Stimulated activated naive B cell treated with anti-CD40 and anti-IgM and Interleukin-4, amounts not matched to agents 10 μg/mL and 1 μg/mL and 100 μg/mL, for 72 hours (primary cell): ENCODE data around the gene FCRL6.

Source experiments
- ATAC-seq, 2 donors: fragments of 150-1000 bp; cut with Tn5 transposase; replicated peaks; 2 replicates each; pipeline ENCODE4 v1.10.0; 2021; ENCODE audit warnings: moderate library complexity in 1 of 2
- DNase-seq: peaks from one replicate; pipeline ENCODE4 v3.0.0; 2021
- H3K27ac Mint-ChIP-seq: one replicate; pipeline ENCODE4 v1.8.0; 2022; ENCODE audit warnings: mild to moderate bottlenecking, mixed read lengths
- H3K27me3 Mint-ChIP-seq, 2 donors: one replicate each; pipeline ENCODE4 v1.8.0; 2022; ENCODE audit warnings: mixed read lengths in 2 of 2
- H3K36me3 Mint-ChIP-seq, 2 donors: one replicate each; pipeline ENCODE4 v1.8.0; 2022; ENCODE audit warnings: mixed read lengths in 2 of 2, mild to moderate bottlenecking in 1 of 2
- H3K4me1 Mint-ChIP-seq, 2 donors: one replicate each; pipeline ENCODE4 v1.8.0; 2022; ENCODE audit warnings: mixed read lengths in 2 of 2, mild to moderate bottlenecking in 1 of 2
- H3K4me3 Mint-ChIP-seq, 2 donors: one replicate each; pipeline ENCODE4 v1.8.0; 2022; ENCODE audit warnings: mild to moderate bottlenecking in 2 of 2, mixed read lengths in 2 of 2, moderate library complexity in 1 of 2
- H3K9me3 Mint-ChIP-seq, 2 donors: one replicate each; pipeline ENCODE4 v1.8.0; 2022; ENCODE audit warnings: mixed read lengths in 2 of 2, mild to moderate bottlenecking in 1 of 2

Gene FCRL6

DNA sequence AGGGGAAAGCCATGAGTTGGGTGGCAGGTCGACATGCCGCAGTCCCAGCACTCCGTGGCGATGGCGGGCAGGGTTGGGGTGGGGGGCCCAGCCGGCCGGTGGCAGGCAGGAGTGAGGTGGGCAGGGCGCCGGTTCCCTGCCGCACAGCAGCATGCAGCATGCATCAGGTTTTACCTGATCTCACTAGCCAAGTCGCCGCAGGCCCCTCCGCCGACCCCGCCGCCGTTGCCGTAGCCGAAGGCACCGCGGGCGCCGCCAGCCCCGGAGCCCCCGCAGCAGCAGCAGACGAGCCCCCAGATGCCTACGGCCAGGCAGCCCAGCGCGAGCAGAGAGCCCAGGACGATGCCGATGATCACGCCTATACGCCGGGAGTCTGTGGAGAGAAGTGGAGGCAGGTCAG is 53.5 kb downstream of the FCRL6 start:
- no peaks in the 10 kb centered on the region for H3K9me3 Mint-ChIP-seq
- peaks cover 14 to 19% of the 10 kb centered on the region in 2 donors for H3K27me3 Mint-ChIP-seq
- ATAC-seq (no peak), DNase-seq (no peak)
- no peak overlapping the region for H3K4me3 Mint-ChIP-seq
- no peaks in the 10 kb centered on the region for H3K36me3 Mint-ChIP-seq
- no peak overlapping the region for H3K27ac Mint-ChIP-seq
- peaks cover 9 to 13% of the 10 kb centered on the region in 2 donors for H3K4me1 Mint-ChIP-seq

DNA sequence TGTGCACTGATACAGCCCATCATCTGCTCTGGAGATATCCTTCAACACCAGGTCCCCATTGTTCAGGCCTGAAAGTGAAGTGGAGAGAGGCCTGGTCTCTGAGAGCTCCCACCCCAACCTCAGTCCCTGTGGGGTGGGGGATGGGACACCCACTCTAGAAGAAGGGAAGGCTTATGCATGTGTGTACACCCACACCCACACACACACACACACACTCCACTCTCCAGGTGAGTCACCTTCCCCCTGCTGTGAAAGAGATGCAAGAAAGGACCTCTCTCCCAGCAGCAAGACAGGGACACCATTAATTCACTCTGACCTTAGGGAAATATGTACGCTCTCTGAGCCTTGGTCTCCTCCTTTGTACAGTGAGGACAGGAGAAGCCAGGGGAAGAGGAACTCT is 54.4 kb downstream of the FCRL6 start:
- H3K27ac Mint-ChIP-seq: no peak overlapping the region
- no peak overlapping the region for H3K4me3 Mint-ChIP-seq
- H3K27me3 Mint-ChIP-seq: peaks cover 12 to 18% of the 10 kb centered on the region in 2 donors
- peaks cover 9 to 13% of the 10 kb centered on the region in 2 donors for H3K4me1 Mint-ChIP-seq
- ATAC-seq (no peak), DNase-seq (no peak)
- H3K9me3 Mint-ChIP-seq: no peaks in the 10 kb centered on the region
- H3K36me3 Mint-ChIP-seq: peaks cover 0 to 1% of the 10 kb centered on the region in 2 donors

DNA sequence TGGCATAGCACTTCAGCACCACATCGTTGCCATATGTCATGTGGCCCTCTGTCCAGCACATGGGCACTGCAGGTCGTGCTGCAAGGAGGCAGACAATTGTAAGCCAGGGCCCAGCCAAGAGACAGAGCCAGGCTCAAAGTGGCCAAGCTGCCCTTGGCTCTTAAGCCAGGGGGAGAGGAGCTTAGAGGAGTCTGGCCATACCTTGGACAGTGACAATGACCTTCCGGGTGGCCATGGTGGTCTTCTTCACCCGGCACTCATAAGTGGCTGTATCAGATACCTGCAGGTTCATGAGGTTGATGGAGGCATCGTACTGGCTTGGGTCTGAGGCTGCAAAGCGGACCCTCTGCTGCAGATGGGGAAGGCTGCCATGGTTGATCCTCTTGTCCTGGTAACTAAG is 55.7 kb downstream of the FCRL6 start:
- no peak overlapping the region for H3K27ac Mint-ChIP-seq
- peaks cover 19 to 22% of the 10 kb centered on the region in 2 donors for H3K27me3 Mint-ChIP-seq
- ATAC-seq: no peak
- no peak overlapping the region for H3K4me3 Mint-ChIP-seq
- peaks cover 9 to 13% of the 10 kb centered on the region in 2 donors for H3K4me1 Mint-ChIP-seq
- peaks cover 0 to 1% of the 10 kb centered on the region in 2 donors for H3K36me3 Mint-ChIP-seq
- no peak for DNase-seq
- no peaks in the 10 kb centered on the region for H3K9me3 Mint-ChIP-seq

DNA sequence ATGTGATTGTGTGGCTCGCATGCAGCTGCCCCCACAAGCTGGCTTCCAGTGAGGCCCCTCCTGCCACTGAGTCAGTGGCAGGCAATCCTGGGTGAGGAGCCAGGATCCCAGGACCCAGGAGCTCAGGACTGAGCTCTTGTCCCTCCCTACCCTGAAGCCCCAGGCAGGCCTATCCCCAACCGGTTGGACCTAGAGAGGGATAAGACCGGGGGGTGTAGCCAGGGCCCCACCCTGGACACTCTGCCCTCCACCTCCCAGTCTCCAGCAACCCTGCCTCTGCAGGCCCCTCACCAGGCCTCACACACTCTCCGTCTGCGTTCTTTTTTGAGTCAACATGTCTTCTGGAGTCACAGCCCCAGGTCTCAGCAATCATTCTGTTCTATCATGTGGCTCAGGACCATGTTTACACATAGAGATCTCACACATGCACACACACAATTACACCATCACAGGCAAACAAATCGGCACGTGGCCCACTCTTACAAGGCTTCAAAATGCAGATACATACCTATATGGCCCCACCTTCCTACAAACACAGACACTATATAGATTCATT is 57.7 kb downstream of the FCRL6 start:
- Mint-ChIP-seq H3K4me3 (no peak overlapping the region), H3K36me3 (peaks cover 0 to 1% of the 10 kb centered on the region in 2 donors), H3K4me1 (peaks cover 5 to 6% of the 10 kb centered on the region in 2 donors), H3K27me3 (peaks cover 21 to 24% of the 10 kb centered on the region in 2 donors), H3K27ac (no peak overlapping the region), H3K9me3 (no peaks in the 10 kb centered on the region)
- ATAC-seq (no peak), DNase-seq (no peak)

DNA sequence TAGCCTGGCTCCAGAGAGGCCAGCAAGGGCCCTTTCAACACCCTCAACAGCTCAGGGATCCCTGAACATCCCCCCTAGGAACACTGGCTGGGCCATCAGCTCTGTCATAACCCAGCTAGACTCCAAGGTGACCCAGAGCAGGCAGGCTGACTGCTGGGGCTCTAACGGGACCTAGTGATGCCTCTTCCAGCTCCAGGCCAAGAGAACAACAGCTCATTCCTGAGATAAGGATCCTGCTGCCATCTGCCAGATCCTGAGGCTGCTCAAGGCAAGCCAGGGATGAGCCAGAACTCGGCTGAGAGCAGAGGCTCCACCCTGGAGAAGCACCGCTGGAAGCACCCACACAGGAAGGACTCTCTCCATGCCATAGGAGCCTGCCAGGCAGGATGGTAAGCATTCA is 58.3 kb downstream of the FCRL6 start:
- Mint-ChIP-seq H3K4me1 (peaks cover under 1 to 2% of the 10 kb centered on the region in 2 donors), H3K4me3 (no peak overlapping the region), H3K27ac (no peak overlapping the region), H3K9me3 (no peaks in the 10 kb centered on the region), H3K27me3 (peaks cover 16 to 18% of the 10 kb centered on the region in 2 donors), H3K36me3 (peaks cover 0 to 1% of the 10 kb centered on the region in 2 donors)
- no peak for ATAC-seq
- DNase-seq: no peak

DNA sequence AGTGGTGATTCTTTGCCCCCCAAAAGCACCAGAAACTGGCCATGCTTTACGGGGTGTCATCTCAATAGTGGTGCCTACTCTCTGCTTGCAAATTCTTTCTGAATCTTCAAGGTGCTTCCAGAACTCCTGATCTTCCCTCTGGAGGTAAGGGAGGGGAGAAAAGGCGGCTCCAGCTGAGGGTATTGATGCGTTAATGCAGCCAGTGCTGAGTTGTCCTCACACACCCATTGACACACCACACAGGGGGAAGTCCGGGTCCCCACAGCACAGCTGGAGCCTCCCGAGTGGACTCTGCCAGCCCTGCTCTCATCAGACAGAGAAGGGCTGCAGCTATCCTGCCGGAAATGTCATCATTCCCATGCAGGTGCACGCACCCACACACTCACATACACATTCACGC is 59.1 kb downstream of the FCRL6 start:
- no peak for ATAC-seq

DNA sequence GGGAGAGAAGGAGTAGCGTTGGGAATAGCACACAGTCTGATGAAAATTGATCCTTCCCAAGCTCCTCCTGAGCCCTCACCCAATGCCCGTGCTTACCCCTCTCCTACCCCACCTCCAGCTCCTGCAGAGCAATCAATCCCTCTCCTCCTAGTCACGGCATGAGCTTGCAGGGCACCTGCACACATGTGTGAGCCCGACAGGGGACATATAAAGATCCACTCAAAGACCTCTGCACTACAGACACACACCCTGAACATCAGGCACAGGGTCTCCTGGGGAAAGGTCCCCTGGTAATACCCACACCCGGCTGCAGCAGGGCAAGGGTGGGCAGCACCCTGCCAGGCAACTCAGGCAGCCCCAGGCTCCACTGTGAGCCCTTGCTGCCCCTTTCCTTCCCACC is 59.9 kb downstream of the FCRL6 start:
- ATAC-seq: no peak
- H3K36me3 Mint-ChIP-seq: peaks cover 0 to 1% of the 10 kb centered on the region in 2 donors
- no peaks in the 10 kb centered on the region for H3K9me3 Mint-ChIP-seq
- H3K27ac Mint-ChIP-seq: no peak overlapping the region
- H3K27me3 Mint-ChIP-seq: peaks cover 15% of the 10 kb centered on the region in 2 donors
- H3K4me1 Mint-ChIP-seq: peaks cover 0 to 2% of the 10 kb centered on the region in 2 donors
- H3K4me3 Mint-ChIP-seq: no peak overlapping the region
- no peak for DNase-seq

More for the DNA sequence above, 59.1 kb downstream of the FCRL6 start:
- Mint-ChIP-seq H3K4me3 (no peak overlapping the region), H3K9me3 (no peaks in the 10 kb centered on the region), H3K27ac (no peak overlapping the region), H3K27me3 (peaks cover 15 to 19% of the 10 kb centered on the region in 2 donors), H3K36me3 (peaks cover 0 to 1% of the 10 kb centered on the region in 2 donors), H3K4me1 (peaks cover 0 to 2% of the 10 kb centered on the region in 2 donors)
- no peak for DNase-seq

DNA sequence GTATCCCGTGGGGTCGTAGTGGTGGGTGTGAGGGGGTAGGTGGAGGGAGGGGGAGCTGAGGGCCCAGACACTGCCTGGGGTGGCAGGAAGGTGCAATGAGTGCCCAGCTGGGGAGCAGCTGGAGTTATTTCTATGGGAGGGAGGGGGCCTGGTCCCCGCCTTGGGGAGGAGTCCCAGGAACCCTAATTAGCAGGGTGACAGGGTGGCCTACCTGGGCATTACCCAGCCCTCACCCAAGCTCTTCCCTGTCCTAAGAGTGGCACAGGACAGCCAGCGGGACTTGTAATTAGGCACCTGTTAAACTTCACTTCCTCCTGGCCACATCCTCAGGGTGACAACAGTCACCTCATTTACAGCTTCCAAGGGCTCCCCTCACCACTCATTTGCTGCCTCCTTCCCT is 60.4 kb downstream of the FCRL6 start, which contains the start of gene VSIG8:
Gene VSIG8, minus strand, starts transcription at position 101 of the 400 bp plus-strand sequence. CDS start 136 bp downstream, outside the sequence.
- no peak within 1 kb of the TSS for H3K4me3 Mint-ChIP-seq
- H3K27me3 Mint-ChIP-seq: peaks cover 15% of the 10 kb centered on the region in 2 donors
- ATAC-seq (no peak), DNase-seq (no peak)
- no peak within 1 kb of the TSS for H3K27ac Mint-ChIP-seq
- peaks cover 0 to 2% of the 10 kb centered on the region in 2 donors for H3K4me1 Mint-ChIP-seq
- H3K36me3 Mint-ChIP-seq: peaks cover 0 to 1% of the 10 kb centered on the region in 2 donors
- H3K9me3 Mint-ChIP-seq: no peaks in the 10 kb centered on the region

DNA sequence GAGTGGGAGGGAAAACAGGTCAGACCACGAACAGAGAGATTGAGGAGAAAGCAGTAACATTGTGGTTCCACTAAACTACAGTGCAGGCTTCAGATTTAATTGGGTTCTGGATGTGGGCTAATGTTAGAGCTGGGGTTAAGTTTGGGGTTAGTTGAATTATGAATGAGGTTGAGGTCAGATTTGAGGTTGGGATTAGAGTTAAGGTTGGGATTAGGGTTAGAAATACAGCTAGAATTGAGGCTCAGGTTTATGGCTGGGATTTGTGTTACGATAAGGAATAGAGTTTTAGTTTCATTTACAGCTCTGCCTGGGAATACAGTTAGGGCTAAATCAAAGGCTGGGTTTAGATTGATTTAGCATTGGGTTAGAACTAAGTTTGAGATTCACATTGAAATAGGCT is 62.1 kb downstream of the FCRL6 start:
- Mint-ChIP-seq H3K27ac (no peak overlapping the region), H3K9me3 (no peaks in the 10 kb centered on the region), H3K4me1 (peaks cover 0 to 2% of the 10 kb centered on the region in 2 donors), H3K4me3 (no peak overlapping the region), H3K27me3 (peaks cover 15% of the 10 kb centered on the region in 2 donors), H3K36me3 (peaks cover 0 to 1% of the 10 kb centered on the region in 2 donors)
- DNase-seq (no peak), ATAC-seq (no peak)
